ENCODE results near the gene MYO1D. TPM values are rescaled to one million over a fixed set of nuclear protein-coding genes. Genes with fewer than 3 reads are reported as not detected.

The MYO1D gene
- total and polyA plus RNA-seq, 2 of the 13 experiments (the other 11 are each of a cell fraction or from before 2014, with no cell fraction given): 13.2 to 17.3 TPM

DNA sequence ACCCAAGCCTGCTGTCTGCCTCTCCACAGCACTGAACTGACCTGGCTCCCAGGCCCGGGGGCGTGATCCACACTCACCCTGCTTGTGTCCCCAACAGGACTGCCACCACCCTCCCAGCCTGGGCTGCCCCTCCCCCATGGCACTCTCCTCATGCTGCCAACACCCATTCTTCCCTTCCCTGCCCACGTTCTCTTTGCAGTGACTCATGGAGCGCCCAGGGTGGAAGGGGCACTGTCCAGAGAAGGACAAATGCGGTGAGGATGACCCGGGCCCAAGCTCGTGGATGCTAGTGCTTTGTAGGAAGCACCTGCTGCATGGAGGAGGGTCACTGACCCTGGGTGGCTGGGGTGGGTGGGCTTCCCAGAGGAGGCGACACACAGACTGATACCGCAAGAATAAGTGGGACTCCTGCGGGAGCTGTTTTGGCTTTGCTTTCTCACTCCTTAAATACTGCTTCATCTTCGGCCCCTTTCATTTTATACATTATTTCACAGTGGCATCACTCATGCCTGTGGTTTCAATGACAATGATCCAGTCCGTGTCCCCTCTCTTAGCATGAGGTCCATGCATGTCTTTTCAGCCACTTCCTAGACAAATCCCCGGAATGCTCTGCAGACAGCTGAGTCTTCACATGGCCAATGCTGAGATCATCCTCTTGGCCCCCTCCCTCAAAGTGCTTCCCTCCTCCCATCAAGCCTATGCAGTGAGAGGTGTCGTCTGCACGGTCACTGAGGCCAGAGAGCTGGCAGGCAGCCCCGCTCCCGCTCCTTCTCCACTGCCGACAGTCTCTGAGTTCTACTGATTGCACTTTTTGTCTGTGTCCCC lies 372.5 kb downstream of the MYO1D start:
- H3K36me3 ChIP-seq (replicated peaks in 1 of 2; ENCODE audit: control insufficient read depth in 1 of 2, insufficient read depth in 2 of 2, low read length in 2 of 2): no peaks in the 10 kb centered on the region
- H2AFZ ChIP-seq (ENCODE audit: low read length): no peak overlapping the region
- 86% methylated on average over 15 of the region's 18 CpGs for WGBS (ENCODE audit: low lambda C conversion rate)
- DNase-seq (ENCODE audit: low spot score): no peak
- H3K27me3 ChIP-seq (ENCODE audit: control insufficient read depth in 1 of 2, insufficient read depth in 2 of 2, low read length in 2 of 2): no peaks in the 10 kb centered on the region
- in situ Hi-C loops (cut with HindIII; ENCODE audit: extremely low pct_ligation_motif_present, low pct_unique_long_range_greater_than_20kb) (no loop called here), intact Hi-C loops (cut with micrococcal nuclease; ENCODE audit: unreplicated experiment) (no loop called here)
- H3K4me1 ChIP-seq (ENCODE audit: insufficient read depth, low read length): peaks cover 16% of the 10 kb centered on the region
- no peak overlapping the region for H3K4me2 ChIP-seq (ENCODE audit: low read depth, low read length)
- H3K9me3 ChIP-seq (ENCODE audit: low read length): no peaks in the 10 kb centered on the region
- H4K20me1 ChIP-seq (ENCODE audit: insufficient read depth, low read length): no peaks in the 10 kb centered on the region
- no peak for FAIRE-seq
- no peak overlapping the region for H3K4me3 ChIP-seq (replicated peaks in 1 of 3; ENCODE audit: insufficient read depth in 1 of 3, low read depth in 2 of 3, low read length in 3 of 3)
- ChIA-PET CTCF (ENCODE audit: low intra/inter-chr PET ratio, low total read pairs) (no interaction called here), POLR2A (no interaction called here)
- TF ChIP-seq SKI (IDR thresholded peaks at IDR 0.05; ENCODE audit: partially characterized antibody): no peak
- TF ChIP-seq NAIF1 (CRISPR knock-in tag; IDR thresholded peaks at IDR 0.05; ENCODE audit: borderline replicate concordance): no peak
- no peak for TF ChIP-seq ZFYVE20 (CRISPR knock-in tag; IDR thresholded peaks at IDR 0.05; ENCODE audit: borderline replicate concordance, low read depth)
- no peak for TF ChIP-seq ZNF619 (CRISPR knock-in tag; IDR thresholded peaks at IDR 0.05)
- no peak for TF ChIP-seq RXRB (CRISPR knock-in tag; IDR thresholded peaks at IDR 0.05; ENCODE audit: borderline replicate concordance)
- TF ChIP-seq, protein P1, sequence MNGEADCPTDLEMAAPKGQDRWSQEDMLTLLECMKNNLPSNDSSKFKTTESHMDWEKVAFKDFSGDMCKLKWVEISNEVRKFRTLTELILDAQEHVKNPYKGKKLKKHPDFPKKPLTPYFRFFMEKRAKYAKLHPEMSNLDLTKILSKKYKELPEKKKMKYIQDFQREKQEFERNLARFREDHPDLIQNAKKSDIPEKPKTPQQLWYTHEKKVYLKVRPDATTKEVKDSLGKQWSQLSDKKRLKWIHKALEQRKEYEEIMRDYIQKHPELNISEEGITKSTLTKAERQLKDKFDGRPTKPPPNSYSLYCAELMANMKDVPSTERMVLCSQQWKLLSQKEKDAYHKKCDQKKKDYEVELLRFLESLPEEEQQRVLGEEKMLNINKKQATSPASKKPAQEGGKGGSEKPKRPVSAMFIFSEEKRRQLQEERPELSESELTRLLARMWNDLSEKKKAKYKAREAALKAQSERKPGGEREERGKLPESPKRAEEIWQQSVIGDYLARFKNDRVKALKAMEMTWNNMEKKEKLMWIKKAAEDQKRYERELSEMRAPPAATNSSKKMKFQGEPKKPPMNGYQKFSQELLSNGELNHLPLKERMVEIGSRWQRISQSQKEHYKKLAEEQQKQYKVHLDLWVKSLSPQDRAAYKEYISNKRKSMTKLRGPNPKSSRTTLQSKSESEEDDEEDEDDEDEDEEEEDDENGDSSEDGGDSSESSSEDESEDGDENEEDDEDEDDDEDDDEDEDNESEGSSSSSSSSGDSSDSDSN (CRISPR knock-in tag; IDR thresholded peaks at IDR 0.05): no peak
- TF ChIP-seq JUND (CRISPR knock-in tag; IDR thresholded peaks at IDR 0.05): no peak
- ATAC-seq: no peak
- no peaks in the 10 kb centered on the region for H3K79me2 ChIP-seq (ENCODE audit: insufficient read depth, low read length)
- no peak overlapping the region for H3K9ac ChIP-seq (ENCODE audit: insufficient read depth, low read depth, low read length)
- no TSS peak for BruUV-seq (replicated peaks)
- no peak overlapping the region for H3K27ac ChIP-seq (ENCODE audit: extremely low read length, insufficient read depth, low read length)

Measured in HepG2 (cell line).